HL-60/S4 (cell line): ENCODE data around the gene TMEM252.

Experiments used
- in situ Hi-C: fragments of 300-500 bp; cut with MboI; formaldehyde crosslinking; loops from 2 replicates; pipeline ENCODE4 v1.14.3; 2022; ENCODE audit warnings: low sequenced_read_pairs

The TMEM252 gene

GRCh38 chr9:68540712-68541535, at the start of gene TMEM252:
TMEM252 (minus strand) TSS chr9:68540883; CDS start chr9:68540814, 69 bp downstream.
- in situ Hi-C loops = no loop called here

DNA sequence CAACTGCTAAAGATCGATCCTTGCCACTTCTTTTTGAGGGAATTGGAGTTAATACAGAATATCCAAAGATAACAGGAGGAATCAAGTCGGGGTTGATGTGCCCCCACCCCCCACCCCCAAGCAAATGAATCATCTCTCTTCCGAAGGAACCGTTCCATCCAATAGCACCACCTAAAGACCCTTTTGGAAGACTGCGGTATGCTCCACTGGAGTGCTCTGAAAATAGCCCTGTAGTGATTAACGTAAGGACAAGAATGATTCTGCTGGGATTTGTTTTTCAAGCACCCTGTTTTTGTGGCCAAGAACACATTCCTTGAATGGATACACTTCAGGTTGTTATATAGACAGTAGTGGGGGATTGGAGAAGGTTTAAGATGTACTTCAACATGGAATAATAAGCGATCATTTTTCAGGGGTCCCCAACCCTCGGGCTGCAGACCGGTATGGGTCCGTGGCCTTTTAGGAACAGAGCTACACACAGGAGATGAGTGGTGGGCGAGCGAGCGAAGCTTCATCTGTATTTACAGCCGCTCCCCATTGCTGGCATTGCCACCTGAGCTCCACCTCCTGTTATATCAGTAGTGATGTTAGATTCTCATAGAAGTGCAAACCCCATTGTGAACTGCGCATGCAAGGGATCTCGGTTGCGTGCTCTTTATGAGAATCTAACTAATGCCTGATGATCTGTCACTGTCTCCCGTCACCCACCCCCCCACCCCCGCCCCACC, 44.5 kb upstream of the TMEM252 start:
- in situ Hi-C loops = loop anchor here (10.0 kb wide), 1 partner anchor 70 kb away; no protein-coding TSS in a partner anchor

DNA sequence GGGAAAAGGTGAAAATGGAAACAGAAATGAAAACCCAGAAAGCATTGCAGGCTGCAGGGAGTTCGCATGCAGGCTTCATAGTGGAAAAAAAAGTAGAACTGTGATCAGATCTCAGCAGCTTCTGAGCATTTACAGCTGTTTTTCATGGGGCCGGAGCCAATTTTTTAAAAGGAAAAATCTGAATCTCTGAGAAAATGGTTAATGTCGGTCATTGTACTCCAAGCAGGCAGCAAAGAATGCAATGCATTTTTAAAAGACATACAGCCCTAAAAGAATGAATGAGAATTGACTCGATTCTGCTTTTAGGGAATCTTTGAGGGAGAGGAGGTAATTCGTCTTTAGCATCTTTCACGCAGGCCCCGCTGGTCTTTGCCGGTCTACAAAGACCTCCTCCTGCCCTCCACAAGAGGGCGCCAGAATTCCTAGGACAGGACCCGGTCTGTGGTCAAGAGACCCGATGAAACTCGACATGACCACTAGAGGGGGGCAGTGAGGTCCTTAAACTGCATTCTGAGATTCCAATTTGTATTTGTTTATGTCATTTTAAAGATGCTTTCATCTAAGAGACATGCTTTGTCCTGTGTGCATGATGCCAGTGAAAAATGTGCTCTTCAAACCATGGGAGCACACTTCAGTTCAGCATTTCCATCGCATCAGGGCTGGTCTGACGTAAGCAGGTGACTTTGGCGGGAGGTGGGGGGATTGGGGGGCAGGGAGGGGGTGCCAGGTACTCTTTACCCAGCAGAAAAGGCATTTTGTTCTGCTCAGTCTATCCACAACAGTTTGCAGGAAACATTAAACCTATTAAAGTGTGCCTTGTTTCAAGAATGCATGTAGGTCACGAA, 43.7 kb upstream of the TMEM252 start:
- in situ Hi-C loops = loop anchor here (10.0 kb wide), 1 partner anchor 70 kb away; no protein-coding TSS in a partner anchor

DNA sequence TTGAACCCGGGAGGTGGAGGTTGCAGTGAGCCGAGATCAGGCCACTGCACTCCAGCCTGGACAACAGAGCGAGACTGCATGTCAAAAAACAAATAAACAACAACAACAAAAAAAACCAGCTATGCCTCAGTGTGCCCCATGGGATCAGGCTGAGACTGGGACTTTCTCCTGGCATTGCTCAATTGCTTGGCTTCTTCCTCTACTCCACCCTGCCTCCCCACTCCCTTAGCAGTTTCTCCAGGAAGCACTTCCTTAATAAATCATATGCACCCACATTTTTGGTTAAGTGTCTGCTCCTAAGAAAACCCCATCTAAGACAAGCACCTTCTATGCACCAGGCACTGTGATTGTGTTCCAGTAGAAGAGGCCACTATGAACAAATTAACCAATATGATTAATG, 41.0 kb upstream of the TMEM252 start:
- in situ Hi-C loops = loop anchor here (10.0 kb wide), 1 partner anchor 67 kb away; no protein-coding TSS in a partner anchor

DNA sequence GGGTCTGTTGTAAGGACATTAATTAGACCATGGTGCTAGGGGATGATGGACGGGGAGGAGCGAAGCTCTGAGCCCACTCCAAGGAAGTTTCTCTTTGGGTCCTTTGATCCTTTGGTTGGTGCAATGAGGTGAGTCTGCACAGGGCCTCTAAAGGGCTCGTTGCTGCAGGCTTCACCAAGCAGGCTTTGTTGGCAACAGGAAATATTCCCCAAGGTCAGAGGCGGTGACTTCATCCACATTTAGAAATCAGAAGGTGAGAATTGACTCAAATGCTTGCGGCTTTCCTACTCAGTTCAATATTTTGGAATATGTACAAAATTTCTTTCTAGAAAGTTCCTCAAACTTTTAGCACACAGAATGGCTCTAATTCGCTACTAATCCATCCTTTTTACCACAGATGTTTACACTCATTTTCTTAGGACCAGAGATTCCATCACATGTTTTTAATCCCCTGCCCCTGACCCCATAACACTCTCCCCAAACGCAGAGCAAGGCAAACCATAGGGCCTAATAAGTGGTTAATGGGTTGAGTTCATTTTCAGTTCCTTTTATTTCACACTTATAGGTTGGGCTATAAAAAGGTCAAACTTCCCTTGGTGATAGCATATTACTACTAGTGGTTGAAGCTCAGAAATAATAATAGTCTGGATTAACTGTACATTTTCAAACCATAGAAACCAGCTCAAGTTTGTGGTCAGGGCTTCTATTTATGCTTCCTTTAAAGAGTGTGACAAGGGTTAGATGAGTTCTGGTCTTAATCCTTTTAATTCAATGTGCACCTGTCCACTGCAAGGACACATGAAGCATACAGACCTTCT, 37.3 kb upstream of the TMEM252 start:
- in situ Hi-C loops = loop anchor here (10.0 kb wide), 1 partner anchor 427 kb away; no protein-coding TSS in a partner anchor

DNA sequence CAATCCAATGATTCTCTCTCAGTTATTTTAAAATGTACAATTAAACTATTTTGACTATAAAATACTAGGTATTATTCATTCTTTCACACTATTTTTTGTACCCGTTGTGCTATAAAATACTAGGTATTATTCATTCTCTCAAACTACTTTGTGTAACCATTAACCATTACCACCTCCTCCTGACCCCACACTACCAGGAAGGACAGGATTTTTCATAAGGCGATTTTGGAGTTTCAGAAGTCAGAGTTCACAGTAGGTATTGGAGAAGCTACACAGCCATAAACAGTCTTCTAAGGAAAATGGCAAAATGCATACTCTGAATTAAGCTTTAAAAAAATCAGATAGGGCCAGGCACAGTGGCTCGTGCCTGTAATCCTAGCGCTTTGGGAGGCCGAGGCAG, 35.1 kb upstream of the TMEM252 start:
- in situ Hi-C loops = loop anchor here (10.0 kb wide), 1 partner anchor 429 kb away; no protein-coding TSS in a partner anchor

DNA sequence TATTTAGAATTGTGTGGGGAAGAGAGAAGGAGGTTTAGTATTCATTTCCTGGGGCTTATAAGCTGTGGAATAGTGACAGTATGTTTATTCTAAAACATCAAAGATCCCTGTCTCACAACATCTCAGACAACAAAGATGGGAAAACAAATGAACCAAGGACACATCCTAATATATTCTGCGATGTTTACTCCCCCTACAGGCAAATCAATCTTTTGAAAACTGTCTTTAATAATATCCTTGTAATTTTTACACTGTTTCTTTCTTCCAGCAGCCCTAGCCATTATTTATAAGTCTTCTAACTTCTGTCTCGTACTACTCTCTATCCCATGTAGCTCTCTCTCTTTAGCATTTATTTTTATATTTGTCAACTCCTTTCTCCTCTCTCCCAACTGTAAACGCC, 33.5 kb upstream of the TMEM252 start:
- in situ Hi-C loops = loop anchor here (10.0 kb wide), 1 partner anchor 431 kb away; no protein-coding TSS in a partner anchor

- in situ Hi-C loops = no loop called here
These were observed 26.9 kb upstream of the TMEM252 start for GRCh38 chr9:68567565-68567964.

- in situ Hi-C loops = no loop called here
These were observed 21.8 kb upstream of the TMEM252 start for GRCh38 chr9:68562461-68562860.

DNA sequence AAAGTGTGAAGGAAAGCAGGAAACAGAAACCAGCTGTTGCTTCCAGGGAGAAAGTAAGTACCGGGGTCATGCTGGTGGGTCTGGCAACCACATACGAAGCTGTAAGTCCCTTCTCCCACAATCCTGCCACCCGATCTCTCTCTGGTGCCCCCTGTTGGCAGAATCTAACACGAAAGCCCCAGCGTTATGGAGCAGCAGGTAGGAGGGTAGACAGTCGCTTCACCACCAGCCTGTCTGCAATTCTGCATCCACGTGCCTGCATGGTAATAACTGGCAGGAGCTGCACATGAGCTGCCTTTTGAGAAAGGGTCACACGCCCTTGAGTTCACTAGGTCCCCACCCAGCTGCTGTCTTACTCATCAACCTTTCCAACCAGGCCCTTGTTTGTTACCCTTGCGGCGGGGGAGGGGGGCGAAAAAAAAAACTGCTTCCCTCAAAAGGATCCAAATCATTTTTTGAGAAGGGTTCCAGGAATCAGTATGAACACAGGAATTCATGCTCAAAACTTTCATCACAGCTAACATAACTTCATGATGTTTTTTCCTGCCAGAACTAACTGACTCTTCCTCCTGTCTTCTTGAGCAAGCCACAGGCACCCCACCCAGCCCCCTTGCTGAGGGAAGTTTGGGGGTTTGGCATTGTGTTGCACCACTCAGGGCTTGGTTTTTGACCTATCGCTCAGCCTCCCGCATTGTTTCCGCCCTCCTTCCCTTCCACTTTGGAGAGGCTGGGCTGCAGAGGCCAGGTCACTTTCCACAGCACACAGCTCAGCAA, 19.6 kb upstream of the TMEM252 start:
- in situ Hi-C loops = no loop called here

DNA sequence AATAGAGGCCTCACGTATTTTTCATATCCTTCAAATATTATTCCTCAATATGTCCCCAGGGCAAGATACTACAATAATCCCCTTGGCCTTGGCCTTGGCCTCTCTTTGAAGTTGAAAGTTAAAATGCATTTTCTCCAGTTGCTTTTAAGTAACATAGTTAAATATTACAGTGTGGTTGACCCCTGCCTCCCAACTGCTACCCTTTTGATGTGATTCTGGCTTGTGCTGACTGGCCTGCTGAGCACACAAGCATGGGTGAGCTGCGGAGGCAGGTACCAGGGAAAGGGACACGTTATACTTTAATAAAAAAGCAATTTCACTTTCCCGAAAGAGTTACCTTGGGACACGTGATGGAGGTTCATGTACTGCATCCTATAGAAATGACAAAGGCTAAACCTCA, 17.9 kb upstream of the TMEM252 start:
- in situ Hi-C loops = no loop called here

GRCh38 chr9:68555437-68556150, 14.9 kb upstream of the TMEM252 start:
- in situ Hi-C loops = no loop called here

DNA sequence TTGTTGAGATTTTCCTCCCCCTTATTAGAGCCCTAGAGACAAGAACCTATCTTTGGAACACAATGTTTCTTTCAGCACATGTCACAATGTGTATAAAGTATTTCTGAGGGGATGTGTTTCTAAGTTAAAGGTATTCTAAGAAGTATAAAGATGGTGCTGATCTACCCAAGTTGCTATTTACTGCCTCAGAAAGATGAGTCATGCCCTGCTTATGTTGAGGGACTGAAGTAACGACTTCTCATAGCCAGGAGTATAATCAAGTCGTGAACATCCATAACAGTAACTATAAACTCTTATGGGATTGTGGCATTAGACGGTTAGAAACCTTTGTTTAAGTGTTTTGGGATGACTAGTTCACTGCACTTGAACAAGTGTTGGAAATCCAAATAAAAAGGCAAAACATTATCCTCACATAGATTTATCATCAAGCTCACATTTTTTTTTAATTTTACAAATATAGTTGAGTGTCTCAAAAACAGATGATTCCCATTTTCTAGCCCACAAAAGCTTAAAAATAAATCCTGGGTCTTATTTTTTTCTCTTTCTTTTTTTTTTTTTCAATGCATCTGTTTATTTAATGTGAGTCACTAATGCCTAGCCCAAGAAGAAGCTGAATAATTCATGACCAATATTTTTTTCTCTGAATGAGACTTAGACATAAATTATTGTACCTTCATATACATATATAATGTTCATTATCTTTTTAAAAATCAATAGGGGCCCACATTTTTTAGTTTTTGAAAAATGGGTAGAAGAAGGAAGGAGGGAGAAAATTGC, 12.2 kb upstream of the TMEM252 start:
- in situ Hi-C loops = no loop called here

- in situ Hi-C loops = no loop called here
These were observed 10.5 kb upstream of the TMEM252 start for GRCh38 chr9:68551191-68551590.

DNA sequence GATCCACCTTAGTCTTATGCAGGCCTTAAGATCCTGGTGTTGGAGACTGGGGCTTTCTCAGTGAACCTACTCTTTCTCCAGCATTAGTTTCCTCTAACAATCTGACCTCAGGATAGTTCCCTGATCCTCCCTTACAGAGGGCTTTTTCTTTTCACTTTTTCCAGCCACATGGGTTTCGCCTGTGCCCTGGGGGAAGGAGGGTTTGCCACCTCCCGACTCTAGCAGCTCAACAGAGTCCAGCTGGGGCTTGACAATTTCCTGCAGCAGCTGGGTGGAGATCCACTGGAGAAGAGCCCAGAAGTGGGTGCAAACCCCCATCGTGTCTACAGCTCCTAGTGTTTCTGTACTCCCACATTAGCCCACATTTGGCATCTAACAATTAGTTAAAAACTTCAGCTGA, 7.6 kb upstream of the TMEM252 start:
- in situ Hi-C loops = no loop called here

GRCh38 chr9:68547417-68547816, 6.7 kb upstream of the TMEM252 start:
- in situ Hi-C loops = no loop called here

- in situ Hi-C loops = no loop called here
These were observed 6.1 kb upstream of the TMEM252 start for GRCh38 chr9:68546596-68547390.
